Vagina (tissue), 2 donors: ENCODE data around the gene GJB2. TPM values are rescaled to one million over a fixed set of nuclear protein-coding genes. Genes with fewer than 3 reads are reported as not detected.

Experiments
- DNase-seq, 2 donors: peaks; one replicate each; pipeline ENCODE4 v3.0.0-alpha.2; 2017; ENCODE audit errors: extremely low spot score in 2 of 2
- H3K27ac ChIP-seq: fragments of 200-600 bp; sonication (generic); one replicate; pipeline ENCODE4 v1.5.1; 2019
- H3K27me3 ChIP-seq: fragments of 200-600 bp; sonication (generic); one replicate; pipeline ENCODE4 v1.5.1; 2019
- H3K36me3 ChIP-seq, 2 donors: fragments of 200-600 bp; sonication (generic); one replicate each; pipeline ENCODE4 v1.5.1; 2017 to 2019
- H3K4me1 ChIP-seq: fragments of 200-600 bp; sonication (generic); one replicate; pipeline ENCODE4 v1.5.1; 2019
- H3K4me3 ChIP-seq, 2 donors: fragments of 200-600 bp; sonication (generic); 1 replicate in 1 of 2; 2 replicates in 1 of 2; pipeline ENCODE4 v1.5.1; 2016 to 2019
- H3K9me3 ChIP-seq: fragments of 200-600 bp; sonication (generic); one replicate; pipeline ENCODE4 v1.5.1; 2019
- CTCF ChIP-seq, 3 experiments: fragments of 450-650 bp in 2 of 3; fragments of 200-600 bp in 1 of 3; sonication (generic) in 1 of 3; IDR thresholded peaks; one replicate each; pipeline ENCODE4 v1.5.1; 2017 to 2019; ENCODE audit warnings: antibody characterized with exemption in 3 of 3, mild to moderate bottlenecking in 2 of 3, moderate library complexity in 2 of 3
- POLR2A ChIP-seq, 2 donors: fragments of 450-650 bp; IDR thresholded peaks; one replicate each; pipeline ENCODE4 v1.6.1; 2017; ENCODE audit warnings: antibody characterized with exemption in 2 of 2, mild to moderate bottlenecking in 2 of 2, moderate library complexity in 2 of 2
- POLR2AphosphoS5 ChIP-seq, 2 donors: sonication (generic); formaldehyde crosslinking; IDR thresholded peaks; one replicate each; pipeline ENCODE4 v1.9.0; 2017; ENCODE audit warnings: antibody characterized with exemption in 2 of 2, mild to moderate bottlenecking in 2 of 2, low read depth in 1 of 2; ENCODE audit not compliant: insufficient read depth in 1 of 2
- intact Hi-C: fragments of 100-400 bp; cut with DNase I; formaldehyde crosslinking; loops from one replicate; pipeline ENCODE4 v1.15.1; 2023
- total RNA-seq: library from RNA; depleted of rRNA; stranded (reverse); fragments of >200 nt; gene quantifications from one replicate; pipeline ENCODE4 v1.2.3, GENCODE V29; 2016

The GJB2 gene
- total RNA-seq, 1 donor from 2014 or later: 217 TPM

DNA sequence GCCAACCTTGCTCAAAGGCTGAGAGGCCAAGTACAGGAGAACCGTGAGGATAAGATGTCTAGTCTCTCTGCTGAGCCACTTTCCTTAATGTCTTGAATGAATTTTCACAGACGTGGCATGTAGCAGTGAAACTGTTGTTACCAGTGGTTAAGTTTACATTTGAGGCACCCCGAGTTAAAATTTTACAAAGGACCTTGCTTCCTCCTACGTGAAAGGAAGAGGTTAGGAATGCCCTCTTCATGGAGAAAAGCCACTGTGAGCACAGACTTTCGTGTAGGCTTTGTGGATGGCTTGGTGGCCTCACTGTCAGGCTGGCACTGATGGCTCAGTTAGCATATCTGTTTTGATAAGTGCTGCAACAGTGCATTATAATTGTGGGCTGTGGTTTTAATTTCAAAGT, 2.7 kb downstream of the GJB2 start:
- Histone ChIP-seq H3K9me3 (no peaks in the 10 kb centered on the region), H3K36me3 (no peaks in the 10 kb centered on the region), H3K4me1 (peaks cover 39% of the 10 kb centered on the region), H3K27ac (no peak overlapping the region), H3K4me3 (peak overlapping the region in 1 of 2 donors; percentile 54), H3K27me3 (peaks cover 16% of the 10 kb centered on the region)
- TF ChIP-seq CTCF (IDR thresholded peaks at IDR 0.05) (no peak), POLR2A (IDR thresholded peaks at IDR 0.05) (no peak), POLR2AphosphoS5 (IDR thresholded peaks at IDR 0.05; ENCODE audit: insufficient read depth in 1 of 2, low read depth in 1 of 2) (no peak)
- DNase-seq: no peak
- intact Hi-C loops: loop anchor here (5.0 to 10.0 kb wide), 2 partner anchors 295 to 992 kb away; no protein-coding TSS in a partner anchor

- Histone ChIP-seq H3K4me1 (peaks cover 34% of the 10 kb centered on the region), H3K4me3 (no peak overlapping the region), H3K27me3 (peaks cover 10% of the 10 kb centered on the region), H3K27ac (no peak overlapping the region), H3K36me3 (no peaks in the 10 kb centered on the region), H3K9me3 (no peaks in the 10 kb centered on the region)
- peak in 1 of 2 donors; percentile 77 for DNase-seq
- intact Hi-C loops: no loop called here
- TF ChIP-seq POLR2AphosphoS5 (IDR thresholded peaks at IDR 0.05; ENCODE audit: insufficient read depth in 1 of 2, low read depth in 1 of 2): no peak
- no peak for TF ChIP-seq CTCF (IDR thresholded peaks at IDR 0.05)
- no peak for TF ChIP-seq POLR2A (IDR thresholded peaks at IDR 0.05)
These were observed 3.8 kb downstream of the GJB2 start for GRCh38 chr13:20188667-20189553.

DNA sequence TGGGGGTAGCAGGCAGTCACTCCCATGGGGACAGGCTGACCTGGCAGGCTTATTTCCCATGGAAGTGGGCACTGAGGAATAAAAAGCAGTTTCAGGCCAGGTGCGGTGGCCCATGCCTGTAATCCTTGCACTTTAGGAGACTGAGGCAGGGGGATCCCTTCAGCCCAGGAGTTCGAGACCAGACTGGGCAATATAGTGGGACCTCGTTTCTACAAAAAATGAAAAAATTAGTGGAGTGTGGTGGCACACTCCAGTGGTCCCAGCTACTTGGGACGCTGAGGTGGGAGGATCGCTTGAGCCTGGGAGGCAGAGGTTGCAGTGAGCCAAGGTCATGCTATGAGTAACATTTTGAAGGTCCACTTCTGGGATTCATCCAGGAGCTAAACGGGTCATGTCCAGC, 6.0 kb downstream of the GJB2 start:
- Histone ChIP-seq H3K4me3 (no peak overlapping the region), H3K27ac (no peak overlapping the region), H3K27me3 (peaks cover 6% of the 10 kb centered on the region), H3K36me3 (no peaks in the 10 kb centered on the region), H3K9me3 (no peaks in the 10 kb centered on the region), H3K4me1 (peaks cover 13% of the 10 kb centered on the region)
- intact Hi-C loops: no loop called here
- DNase-seq: peak in 1 of 2 donors; percentile 58
- TF ChIP-seq CTCF (IDR thresholded peaks at IDR 0.05) (no peak), POLR2A (IDR thresholded peaks at IDR 0.05) (no peak), POLR2AphosphoS5 (IDR thresholded peaks at IDR 0.05; ENCODE audit: insufficient read depth in 1 of 2, low read depth in 1 of 2) (no peak)

DNA sequence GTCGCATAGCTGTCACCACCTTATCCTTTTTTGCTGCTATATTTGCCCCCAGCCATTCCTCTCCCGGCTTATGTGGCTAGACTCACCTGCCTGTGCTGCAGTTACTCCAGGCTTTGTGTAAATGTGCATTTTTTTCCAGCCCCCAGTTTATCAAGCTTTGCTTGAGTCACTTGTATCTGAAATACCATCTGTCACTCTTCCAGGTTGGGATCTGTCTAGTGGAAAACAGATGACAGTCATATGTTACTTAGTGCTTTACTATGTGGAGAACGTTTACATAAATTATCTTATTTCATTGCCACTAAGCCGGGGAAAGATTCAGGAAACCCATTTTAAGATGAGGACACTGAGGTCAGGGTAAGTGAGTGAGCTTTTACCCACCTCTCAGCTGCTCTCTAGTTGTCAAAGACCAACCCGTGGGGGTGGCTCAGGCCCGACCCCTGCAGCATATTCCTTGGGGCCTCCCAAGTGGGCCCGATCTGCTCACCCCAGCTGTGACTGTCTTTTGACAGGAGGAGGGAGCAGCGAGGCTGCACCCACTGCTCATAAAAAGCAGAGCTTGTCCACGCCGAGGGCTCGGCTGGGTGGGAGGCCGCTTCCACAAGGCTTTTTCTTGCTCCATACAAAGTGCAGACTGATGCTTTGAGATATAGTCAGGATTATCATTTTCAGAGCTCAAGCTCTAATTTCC, 7.2 kb downstream of the GJB2 start:
- Histone ChIP-seq H3K9me3 (no peaks in the 10 kb centered on the region), H3K27me3 (no peaks in the 10 kb centered on the region), H3K36me3 (no peaks in the 10 kb centered on the region), H3K4me1 (peaks cover under 1% of the 10 kb centered on the region), H3K4me3 (no peak overlapping the region), H3K27ac (no peak overlapping the region)
- no peak for TF ChIP-seq CTCF (IDR thresholded peaks at IDR 0.05)
- TF ChIP-seq POLR2AphosphoS5 (IDR thresholded peaks at IDR 0.05; ENCODE audit: insufficient read depth in 1 of 2, low read depth in 1 of 2): no peak
- TF ChIP-seq POLR2A (IDR thresholded peaks at IDR 0.05): no peak
- intact Hi-C loops: no loop called here
- DNase-seq: peak in 1 of 2 donors; percentile 54
